Measurements from ENCODE around the gene TP53I13.
A peak's percentile ranks its signal among the peaks of the same experiment; 100 is the strongest.

TP53I13 gene

DNA sequence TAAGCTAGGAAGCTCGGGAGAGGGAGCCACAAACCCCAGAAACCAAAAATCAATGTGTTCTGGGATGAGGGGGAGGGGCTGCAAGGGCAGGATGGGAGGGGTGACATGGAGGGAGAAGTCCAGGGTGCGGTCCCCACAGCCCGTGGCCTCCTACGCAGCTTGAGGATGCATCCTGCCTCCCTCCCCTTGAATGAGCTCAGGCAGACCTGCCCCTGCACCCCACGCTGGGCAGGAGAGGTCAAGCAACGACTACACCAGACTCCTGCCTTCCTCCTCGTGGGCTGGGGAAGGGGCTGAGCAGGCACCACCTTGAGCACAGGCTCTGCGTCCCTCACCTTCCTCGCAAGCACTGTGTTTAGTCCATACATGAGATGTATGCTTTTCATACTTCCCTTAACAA lies 28.3 kb downstream of the TP53I13 start:
- Histone ChIP-seq H3K27me3 (ENCODE audit: control insufficient read depth, insufficient read depth, low read length) (peaks cover 6% of the 10 kb centered on the region; the same call in 1 of the 2 replicates), H3K4me3 (ENCODE audit: low read depth, low read length) (0 out of 2 replicates have a peak overlapping the region, but pooled peaks have one; percentile 8), H3K9me3 (ENCODE audit: control insufficient read depth, insufficient read depth, low read depth, low read length) (no peaks in the 10 kb centered on the region), H3K4me1 (ENCODE audit: control insufficient read depth, insufficient read depth, low read length) (peaks cover 39% of the 10 kb centered on the region), H3K27ac (ENCODE audit: low read depth, low read length) (no peak overlapping the region), H3K36me3 (ENCODE audit: control insufficient read depth, insufficient read depth, low read length) (no peaks in the 10 kb centered on the region), H3K9ac (ENCODE audit: low read length) (no peak overlapping the region)

GRCh38 chr17:29597361-29598172 lies 29.1 kb downstream of the TP53I13 start:
- Histone ChIP-seq H3K9ac (ENCODE audit: low read length) (no peak overlapping the region), H3K27me3 (ENCODE audit: control insufficient read depth, insufficient read depth, low read length) (peaks cover 6% of the 10 kb centered on the region; the same call in 1 of the 2 replicates), H3K9me3 (ENCODE audit: control insufficient read depth, insufficient read depth, low read depth, low read length) (no peaks in the 10 kb centered on the region), H3K36me3 (ENCODE audit: control insufficient read depth, insufficient read depth, low read length) (no peaks in the 10 kb centered on the region), H3K4me3 (ENCODE audit: low read depth, low read length) (peak overlapping the region; percentile 36; the same call in 1 of the 2 replicates), H3K27ac (ENCODE audit: low read depth, low read length) (no peak overlapping the region), H3K4me1 (ENCODE audit: control insufficient read depth, insufficient read depth, low read length) (peaks cover 32% of the 10 kb centered on the region)

GRCh38 chr17:29603109-29603674 lies 34.7 kb downstream of the TP53I13 start:
- Histone ChIP-seq H3K27ac (ENCODE audit: low read depth, low read length) (no peak overlapping the region), H3K27me3 (ENCODE audit: control insufficient read depth, insufficient read depth, low read length) (no peaks in the 10 kb centered on the region), H3K4me3 (ENCODE audit: low read depth, low read length) (no peak overlapping the region), H3K4me1 (ENCODE audit: control insufficient read depth, insufficient read depth, low read length) (0 out of 2 replicates have a peak, but pooled peaks cover 4% of the 10 kb centered on the region), H3K9ac (ENCODE audit: low read length) (no peak overlapping the region), H3K36me3 (ENCODE audit: control insufficient read depth, insufficient read depth, low read length) (no peaks in the 10 kb centered on the region), H3K9me3 (ENCODE audit: control insufficient read depth, insufficient read depth, low read depth, low read length) (no peaks in the 10 kb centered on the region)

GRCh38 chr17:29607557-29608195 lies 39.2 kb downstream of the TP53I13 start:
- Histone ChIP-seq H3K27me3 (ENCODE audit: control insufficient read depth, insufficient read depth, low read length) (peaks cover 16% of the 10 kb centered on the region), H3K4me1 (ENCODE audit: control insufficient read depth, insufficient read depth, low read length) (no peaks in the 10 kb centered on the region), H3K27ac (ENCODE audit: low read depth, low read length) (no peak overlapping the region), H3K9me3 (ENCODE audit: control insufficient read depth, insufficient read depth, low read depth, low read length) (no peaks in the 10 kb centered on the region), H3K9ac (ENCODE audit: low read length) (no peak overlapping the region), H3K4me3 (ENCODE audit: low read depth, low read length) (no peak overlapping the region), H3K36me3 (ENCODE audit: control insufficient read depth, insufficient read depth, low read length) (0 out of 2 replicates have a peak, but pooled peaks cover 3% of the 10 kb centered on the region)

DNA sequence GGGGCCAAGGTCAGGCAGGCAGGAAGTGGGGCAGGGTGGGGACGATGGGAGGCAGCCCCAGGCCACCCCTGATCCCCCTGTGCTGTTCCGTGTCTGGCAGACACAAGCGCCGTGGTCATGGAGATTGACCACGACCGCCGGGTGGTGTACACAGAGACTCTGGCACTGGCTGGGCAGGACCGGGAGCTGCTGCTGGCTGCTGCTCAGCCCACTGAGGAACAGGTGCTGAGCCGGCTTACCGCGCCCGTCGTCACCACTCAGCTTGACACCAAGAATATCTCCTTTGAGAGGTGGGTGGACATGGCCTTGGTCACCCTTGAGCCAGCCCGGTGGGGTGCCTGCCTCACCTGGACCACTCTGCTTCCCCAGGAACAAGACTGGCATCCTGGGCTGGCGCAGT lies 40.5 kb downstream of the TP53I13 start:
- H3K9me3 ChIP-seq (ENCODE audit: control insufficient read depth, insufficient read depth, low read depth, low read length), result 0 out of 2 replicates have a peak, but pooled peaks cover 2% of the 10 kb centered on the region
- H3K4me3 ChIP-seq (ENCODE audit: low read depth, low read length), result no peak overlapping the region
- peaks cover 5% of the 10 kb centered on the region; the same call in 1 of the 2 replicates for H3K4me1 ChIP-seq (ENCODE audit: control insufficient read depth, insufficient read depth, low read length)
- H3K27ac ChIP-seq (ENCODE audit: low read depth, low read length), result no peak overlapping the region
- 0 out of 2 replicates have a peak, but pooled peaks cover 3% of the 10 kb centered on the region for H3K36me3 ChIP-seq (ENCODE audit: control insufficient read depth, insufficient read depth, low read length)
- peaks cover 27% of the 10 kb centered on the region for H3K27me3 ChIP-seq (ENCODE audit: control insufficient read depth, insufficient read depth, low read length)
- H3K9ac ChIP-seq (ENCODE audit: low read length), result no peak overlapping the region

DNA sequence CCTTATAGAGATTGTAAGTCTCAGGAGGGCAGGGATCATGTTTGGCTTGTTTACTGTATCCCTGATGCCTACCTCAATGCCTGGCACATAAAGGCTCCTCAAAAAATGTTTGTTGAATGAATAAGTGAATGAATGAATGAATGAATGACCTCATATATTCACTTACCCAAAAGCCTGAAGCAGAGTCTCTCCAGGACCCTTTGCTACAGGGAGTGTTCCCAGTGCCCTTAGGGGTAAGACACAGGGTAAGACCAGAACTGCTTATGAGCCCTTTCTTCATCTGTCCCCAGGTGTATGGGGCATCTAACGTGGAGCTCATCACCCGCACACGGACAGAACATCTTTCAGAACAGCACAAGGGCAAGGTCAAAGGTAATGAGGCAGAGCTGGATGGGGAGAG lies 41.9 kb downstream of the TP53I13 start:
- no peak overlapping the region for H3K4me3 ChIP-seq (ENCODE audit: low read depth, low read length)
- peaks cover 18% of the 10 kb centered on the region for H3K4me1 ChIP-seq (ENCODE audit: control insufficient read depth, insufficient read depth, low read length)
- H3K27ac ChIP-seq (ENCODE audit: low read depth, low read length), result no peak overlapping the region
- H3K36me3 ChIP-seq (ENCODE audit: control insufficient read depth, insufficient read depth, low read length), result 0 out of 2 replicates have a peak, but pooled peaks cover 3% of the 10 kb centered on the region
- 0 out of 2 replicates have a peak, but pooled peaks cover 2% of the 10 kb centered on the region for H3K9me3 ChIP-seq (ENCODE audit: control insufficient read depth, insufficient read depth, low read depth, low read length)
- H3K9ac ChIP-seq (ENCODE audit: low read length), result no peak overlapping the region
- peaks cover 41% of the 10 kb centered on the region for H3K27me3 ChIP-seq (ENCODE audit: control insufficient read depth, insufficient read depth, low read length)

- no peak overlapping the region for H3K4me3 ChIP-seq (ENCODE audit: low read depth, low read length)
- 0 out of 2 replicates have a peak, but pooled peaks cover 3% of the 10 kb centered on the region for H3K36me3 ChIP-seq (ENCODE audit: control insufficient read depth, insufficient read depth, low read length)
- 0 out of 2 replicates have a peak, but pooled peaks cover 2% of the 10 kb centered on the region for H3K9me3 ChIP-seq (ENCODE audit: control insufficient read depth, insufficient read depth, low read depth, low read length)
Measured at GRCh38 chr17:29611351-29612093, 43.0 kb downstream of the TP53I13 start.

DNA sequence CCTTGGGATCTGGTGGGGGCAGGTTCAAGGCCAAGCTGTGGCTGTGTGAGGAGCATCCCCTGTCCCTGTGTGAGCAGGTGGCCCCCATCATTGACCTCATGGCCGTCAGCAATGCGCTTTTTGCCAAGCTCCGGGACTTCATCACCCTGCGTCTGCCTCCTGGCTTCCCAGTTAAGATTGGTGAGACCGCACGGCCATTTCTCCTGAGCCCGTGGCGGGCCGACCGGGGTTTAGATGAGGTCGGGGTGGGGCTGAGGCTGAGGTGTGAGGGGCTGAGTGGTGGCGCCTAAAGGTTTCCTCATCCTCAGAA lies 43.5 kb downstream of the TP53I13 start:
- Histone ChIP-seq H3K4me1 (ENCODE audit: control insufficient read depth, insufficient read depth, low read length) (peaks cover 28% of the 10 kb centered on the region), H3K9ac (ENCODE audit: low read length) (no peak overlapping the region), H3K36me3 (ENCODE audit: control insufficient read depth, insufficient read depth, low read length) (0 out of 2 replicates have a peak, but pooled peaks cover 3% of the 10 kb centered on the region), H3K27me3 (ENCODE audit: control insufficient read depth, insufficient read depth, low read length) (peaks cover 57% of the 10 kb centered on the region), H3K4me3 (ENCODE audit: low read depth, low read length) (no peak overlapping the region), H3K9me3 (ENCODE audit: control insufficient read depth, insufficient read depth, low read depth, low read length) (0 out of 2 replicates have a peak, but pooled peaks cover 2% of the 10 kb centered on the region), H3K27ac (ENCODE audit: low read depth, low read length) (no peak overlapping the region)

More at GRCh38 chr17:29611351-29612093, 43.0 kb downstream of the TP53I13 start:
- Histone ChIP-seq H3K27me3 (ENCODE audit: control insufficient read depth, insufficient read depth, low read length) (peaks cover 52% of the 10 kb centered on the region), H3K9ac (ENCODE audit: low read length) (no peak overlapping the region), H3K4me1 (ENCODE audit: control insufficient read depth, insufficient read depth, low read length) (peaks cover 25% of the 10 kb centered on the region), H3K27ac (ENCODE audit: low read depth, low read length) (no peak overlapping the region)

GRCh38 chr17:29612404-29613280 lies 44.1 kb downstream of the TP53I13 start:
- Histone ChIP-seq H3K9ac (ENCODE audit: low read length) (no peak overlapping the region), H3K27me3 (ENCODE audit: control insufficient read depth, insufficient read depth, low read length) (peaks cover 63% of the 10 kb centered on the region), H3K9me3 (ENCODE audit: control insufficient read depth, insufficient read depth, low read depth, low read length) (0 out of 2 replicates have a peak, but pooled peaks cover 2% of the 10 kb centered on the region), H3K36me3 (ENCODE audit: control insufficient read depth, insufficient read depth, low read length) (0 out of 2 replicates have a peak, but pooled peaks cover 3% of the 10 kb centered on the region), H3K4me3 (ENCODE audit: low read depth, low read length) (peak overlapping the region; percentile 61; the same call in 1 of the 2 replicates), H3K27ac (ENCODE audit: low read depth, low read length) (no peak overlapping the region), H3K4me1 (ENCODE audit: control insufficient read depth, insufficient read depth, low read length) (peaks cover 33% of the 10 kb centered on the region)
